ENCODE data around the gene ABCF2. TPM values are rescaled to one million over a fixed set of nuclear protein-coding genes. Genes with fewer than 3 reads are reported as not detected.

ABCF2 gene
- total RNA-seq, 1 experiment from 2014 or later = 47.9 TPM

GRCh38 chr7:151186640-151187408 lies 40.2 kb downstream of the ABCF2 start, which contains the start of gene ASB10:
Gene ASB10, minus strand, starts transcription at chr7:151187250. Its CDS starts 120 bp downstream, at chr7:151187130.
- no peak for DNase-seq (ENCODE audit: low read depth)
- in situ Hi-C loops (cut with HindIII; ENCODE audit: low pct_unique_long_range_greater_than_20kb, low sequenced_read_pairs) = no loop called here

- DNase-seq (ENCODE audit: low read depth) = no peak
- in situ Hi-C loops (cut with HindIII; ENCODE audit: low pct_unique_long_range_greater_than_20kb, low sequenced_read_pairs) = no loop called here
Observed at GRCh38 chr7:151185762-151186639, 41.0 kb downstream of the ABCF2 start.

DNA sequence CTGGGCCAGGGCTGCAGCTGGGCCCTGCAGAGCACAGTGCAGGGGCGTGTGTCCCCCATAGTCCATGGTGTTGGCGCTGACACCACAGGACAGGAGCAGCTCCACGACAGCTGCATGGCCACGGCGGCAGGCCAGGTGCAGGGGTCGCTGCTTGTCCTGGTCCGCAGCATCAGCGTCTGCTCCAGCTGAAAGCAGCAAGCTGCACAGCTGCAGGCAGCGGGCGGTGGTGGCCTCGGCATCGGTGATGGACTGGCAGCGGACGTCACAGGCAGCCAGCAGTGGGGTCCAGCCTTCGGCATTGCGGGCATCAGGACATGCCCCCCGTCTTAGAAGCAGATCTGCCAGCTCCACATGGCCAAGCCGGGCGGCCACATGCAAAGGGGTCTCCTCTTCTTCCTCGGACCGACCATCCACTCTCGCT lies 46.0 kb downstream of the ABCF2 start:
- no peak for DNase-seq (ENCODE audit: low read depth)
- in situ Hi-C loops (cut with HindIII; ENCODE audit: low pct_unique_long_range_greater_than_20kb, low sequenced_read_pairs) = no loop called here

DNA sequence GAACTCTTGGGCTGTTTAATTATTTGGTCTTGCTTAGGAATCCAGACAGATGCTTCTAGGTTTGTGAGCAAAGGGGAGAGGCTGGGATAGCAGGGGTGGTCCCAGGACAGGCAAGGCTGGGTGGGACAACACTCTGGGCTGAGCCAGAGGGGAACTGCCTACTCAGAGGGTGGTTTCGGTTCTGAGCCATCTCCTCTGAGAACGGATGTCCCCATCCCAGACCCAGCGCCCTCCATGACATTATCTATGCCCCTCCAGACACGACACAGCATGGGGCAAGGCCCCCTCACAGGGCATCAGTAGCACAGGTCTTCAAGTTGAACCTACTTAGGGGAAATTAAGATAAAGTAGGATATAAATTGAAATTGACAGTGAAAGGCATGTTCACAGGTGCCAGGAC lies 47.1 kb downstream of the ABCF2 start:
- in situ Hi-C loops (cut with HindIII; ENCODE audit: low pct_unique_long_range_greater_than_20kb, low sequenced_read_pairs) = no loop called here

GRCh38 chr7:151179287-151179860 lies 47.6 kb downstream of the ABCF2 start:
- no peak for DNase-seq (ENCODE audit: low read depth)
- in situ Hi-C loops (cut with HindIII; ENCODE audit: low pct_unique_long_range_greater_than_20kb, low sequenced_read_pairs) = no loop called here

More for the DNA sequence above, 47.1 kb downstream of the ABCF2 start:
- no peak for DNase-seq (ENCODE audit: low read depth)

DNA sequence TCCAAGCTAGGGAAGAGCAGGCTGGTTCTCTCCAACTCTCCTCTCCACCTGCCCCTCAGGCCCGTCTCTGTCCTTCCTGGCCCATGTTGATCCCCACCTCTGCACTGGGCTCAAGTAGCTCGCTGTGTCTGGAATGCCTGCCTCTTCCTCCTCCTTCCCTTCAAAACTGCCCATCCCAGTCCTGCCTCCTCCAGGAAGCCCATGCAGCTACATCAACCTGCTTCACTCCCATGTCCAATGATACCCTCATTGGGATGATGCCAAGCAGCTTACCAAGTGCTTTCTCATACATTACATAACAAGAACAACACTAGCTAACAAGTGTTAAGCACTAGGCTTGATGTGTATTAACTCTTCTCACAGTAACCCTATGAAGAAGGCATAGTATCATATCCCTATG lies 48.2 kb downstream of the ABCF2 start:
- no peak for DNase-seq (ENCODE audit: low read depth)
- in situ Hi-C loops (cut with HindIII; ENCODE audit: low pct_unique_long_range_greater_than_20kb, low sequenced_read_pairs) = no loop called here

DNA sequence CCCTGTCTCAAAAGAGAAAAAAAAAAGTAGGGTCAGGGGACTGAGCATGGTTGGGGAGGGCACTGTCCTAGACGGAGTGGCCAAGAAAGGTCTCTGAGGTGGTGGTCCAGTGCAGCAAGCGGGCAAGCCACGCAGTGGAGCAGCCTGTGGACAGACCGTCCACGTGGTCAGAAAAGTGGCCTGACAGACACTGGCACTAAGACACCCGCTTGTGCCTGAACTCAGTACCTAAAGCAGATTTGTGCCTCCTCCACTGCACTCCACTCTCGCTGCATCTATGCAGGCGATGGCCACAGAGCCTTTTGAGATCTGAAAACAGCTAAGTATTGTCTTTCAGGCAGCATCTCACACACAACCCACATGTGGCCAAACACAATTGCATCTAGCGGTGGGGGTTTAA lies 48.8 kb downstream of the ABCF2 start:
- in situ Hi-C loops (cut with HindIII; ENCODE audit: low pct_unique_long_range_greater_than_20kb, low sequenced_read_pairs) = no loop called here
- no peak for DNase-seq (ENCODE audit: low read depth)

DNA sequence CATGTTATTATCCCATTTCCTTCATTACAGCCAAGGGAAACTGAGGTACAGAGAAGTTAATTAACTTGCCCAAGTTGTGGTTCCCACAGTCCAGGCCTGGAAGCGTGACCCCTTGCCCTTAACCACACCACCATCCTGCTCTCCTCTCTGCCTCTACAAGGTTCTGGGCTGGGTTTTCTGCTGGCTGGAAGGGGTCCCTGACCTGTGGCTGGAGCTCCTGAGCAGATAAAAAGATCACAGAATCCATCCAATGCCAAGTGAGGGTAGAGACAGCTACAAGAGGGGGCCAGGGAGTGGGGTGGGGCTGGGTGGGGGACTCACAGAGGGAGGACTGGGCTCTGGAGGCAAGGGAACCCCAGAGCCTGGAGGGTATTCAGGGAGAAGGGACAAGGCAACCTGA lies 49.7 kb downstream of the ABCF2 start:
- in situ Hi-C loops (cut with HindIII; ENCODE audit: low pct_unique_long_range_greater_than_20kb, low sequenced_read_pairs) = no loop called here

GRCh38 chr7:151176401-151176800 lies 50.6 kb downstream of the ABCF2 start:
- no peak for DNase-seq (ENCODE audit: low read depth)
- in situ Hi-C loops (cut with HindIII; ENCODE audit: low pct_unique_long_range_greater_than_20kb, low sequenced_read_pairs) = no loop called here

More for the DNA sequence above, 49.7 kb downstream of the ABCF2 start:
- no peak for DNase-seq (ENCODE audit: low read depth)

GRCh38 chr7:151175793-151176311 lies 51.2 kb downstream of the ABCF2 start:
- in situ Hi-C loops (cut with HindIII; ENCODE audit: low pct_unique_long_range_greater_than_20kb, low sequenced_read_pairs) = no loop called here
- no peak for DNase-seq (ENCODE audit: low read depth)

DNA sequence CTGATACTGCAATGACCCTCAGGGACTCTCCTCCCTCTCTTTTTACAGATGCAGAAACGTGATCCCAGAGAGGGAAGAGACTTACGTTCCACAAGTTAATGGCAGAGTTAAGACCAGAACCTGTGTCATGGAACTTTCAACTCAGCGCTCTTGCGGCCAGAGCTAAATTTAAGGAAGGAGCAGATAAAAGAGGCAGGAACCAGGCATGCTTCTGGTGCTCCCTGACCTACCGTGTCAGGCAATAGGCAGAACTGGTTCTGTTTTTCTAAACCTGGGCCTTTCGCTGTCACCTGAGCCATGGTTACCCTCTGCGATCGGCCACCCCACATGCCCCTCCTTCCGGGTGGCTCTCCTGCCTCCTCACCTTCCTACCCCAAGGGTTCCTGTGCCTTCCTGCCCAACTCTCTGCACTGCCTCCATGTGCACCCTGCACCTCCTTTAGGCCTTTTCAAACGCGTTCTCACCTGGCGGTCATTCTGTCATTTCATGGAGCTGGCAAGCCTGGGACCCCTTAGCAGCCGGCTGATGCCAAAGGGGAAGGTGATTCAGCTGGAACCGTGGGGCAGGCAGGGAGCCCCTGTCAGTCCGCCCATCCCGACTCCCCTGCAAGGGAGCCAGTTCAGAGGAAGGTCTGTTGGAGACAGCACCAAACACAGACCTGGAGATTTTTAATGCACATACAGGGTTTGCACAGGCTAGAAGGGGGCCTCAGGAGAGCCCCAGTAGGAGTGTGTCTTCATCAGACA lies 51.8 kb downstream of the ABCF2 start:
- in situ Hi-C loops (cut with HindIII; ENCODE audit: low pct_unique_long_range_greater_than_20kb, low sequenced_read_pairs) = no loop called here
- no peak for DNase-seq (ENCODE audit: low read depth)

- in situ Hi-C loops (cut with HindIII; ENCODE audit: low pct_unique_long_range_greater_than_20kb, low sequenced_read_pairs) = no loop called here
- no peak for DNase-seq (ENCODE audit: low read depth)
Observed at GRCh38 chr7:151174246-151175046, 52.6 kb downstream of the ABCF2 start.

DNA sequence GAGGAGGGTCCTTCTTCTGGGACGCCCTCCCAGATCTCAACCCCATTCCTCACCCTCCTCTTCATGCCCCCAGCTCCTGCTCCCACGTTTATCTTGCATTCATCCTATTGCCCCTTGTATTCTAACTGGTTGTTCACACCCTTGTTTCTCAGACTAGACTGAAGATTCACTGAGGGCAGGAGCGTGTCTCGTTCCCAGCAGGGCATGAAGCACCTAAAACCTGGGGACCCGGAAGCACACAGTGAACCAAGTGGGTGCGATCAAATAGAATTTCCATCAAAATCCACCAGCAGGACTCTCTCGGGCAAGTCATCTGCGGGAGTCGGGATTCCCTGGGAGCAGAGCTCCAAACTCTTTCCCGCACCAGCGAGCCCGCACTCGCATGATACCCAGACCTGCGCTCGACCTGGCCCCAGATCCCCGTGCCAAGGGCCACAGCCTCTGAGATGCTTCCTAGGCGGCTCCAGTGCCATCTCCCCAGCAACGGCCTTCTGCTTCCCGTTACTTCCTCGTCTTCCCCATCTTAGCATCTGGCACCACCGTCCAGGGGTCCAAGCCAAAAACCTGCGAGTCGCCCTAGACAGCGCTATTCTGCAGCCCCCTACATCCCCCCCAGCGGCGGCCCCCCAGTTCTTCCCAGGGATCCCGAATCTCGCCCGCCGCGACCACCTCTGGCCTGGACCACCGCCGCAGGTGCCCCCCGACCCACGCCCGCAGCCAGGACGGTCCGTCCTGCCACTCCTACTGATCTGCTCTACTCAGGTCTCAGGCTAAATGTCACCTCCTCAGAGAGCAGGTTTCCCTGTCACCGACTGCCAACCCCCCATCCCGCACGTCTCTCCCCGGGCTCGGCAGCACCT lies 53.4 kb downstream of the ABCF2 start:
- in situ Hi-C loops (cut with HindIII; ENCODE audit: low pct_unique_long_range_greater_than_20kb, low sequenced_read_pairs) = no loop called here
- DNase-seq (ENCODE audit: low read depth) = no peak

DNA sequence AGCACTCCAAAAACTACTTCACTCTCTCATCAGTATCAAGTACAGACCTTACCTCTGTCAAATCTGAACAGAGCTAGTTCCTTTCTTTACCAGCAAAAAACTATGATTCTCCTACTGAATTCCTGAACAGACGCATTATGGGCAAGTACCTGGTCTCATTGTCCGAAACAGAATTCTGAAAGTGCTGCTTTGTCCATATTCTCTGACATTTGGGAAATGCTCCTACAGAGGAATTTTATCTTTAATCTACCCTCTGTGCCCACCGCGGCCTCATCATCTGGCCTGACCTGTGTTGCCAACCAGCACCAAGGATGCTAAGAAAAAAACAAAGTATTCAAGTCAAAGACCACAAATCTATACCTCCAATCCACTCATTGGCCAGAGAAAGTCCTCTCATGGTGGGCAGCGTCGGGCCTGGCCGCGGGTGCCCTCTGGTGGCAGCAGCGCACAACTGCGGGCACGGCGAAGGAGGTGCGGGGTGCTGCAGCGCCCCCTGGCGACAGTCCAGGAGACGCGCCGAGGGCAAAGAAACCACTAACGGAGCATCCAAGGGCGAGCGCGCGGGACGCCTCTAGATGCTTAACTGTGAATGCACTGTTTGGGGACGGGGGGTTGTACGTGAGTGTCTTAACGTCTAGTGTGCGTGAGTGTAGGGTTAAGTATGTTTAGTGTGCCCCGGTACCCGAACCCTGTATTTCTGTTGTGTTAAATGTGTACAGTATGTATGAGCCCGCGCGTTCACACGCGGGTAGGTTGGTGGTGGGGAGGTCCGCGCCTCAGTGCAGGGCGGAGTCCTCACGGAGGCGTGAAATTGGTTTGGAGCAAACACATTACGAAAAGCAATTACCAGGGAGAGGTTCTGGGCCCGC lies 54.5 kb downstream of the ABCF2 start:
- peak; percentile 61 for DNase-seq (ENCODE audit: low read depth)

DNA sequence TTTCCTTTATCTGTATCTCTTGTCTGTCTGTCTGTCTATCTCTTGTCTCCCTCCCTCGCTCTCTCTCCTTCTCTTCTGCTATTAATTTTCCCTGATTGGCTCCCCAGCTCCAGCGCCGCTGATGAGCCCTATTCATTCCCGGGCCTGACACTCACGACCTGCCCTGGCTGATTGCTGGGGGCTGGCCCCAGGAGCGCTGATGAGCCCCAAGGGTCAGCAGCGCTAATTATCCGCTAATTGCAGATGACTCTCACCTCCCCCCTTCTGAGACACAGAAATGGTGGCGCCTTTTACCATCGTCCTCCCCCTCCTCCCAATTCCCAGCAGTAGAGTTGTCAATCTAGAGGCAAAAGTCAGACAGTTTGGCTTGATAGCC lies 58.2 kb downstream of the ABCF2 start:
- in situ Hi-C loops (cut with HindIII; ENCODE audit: low pct_unique_long_range_greater_than_20kb, low sequenced_read_pairs) = no loop called here

More for the DNA sequence above, 54.5 kb downstream of the ABCF2 start:
- in situ Hi-C loops (cut with HindIII; ENCODE audit: low pct_unique_long_range_greater_than_20kb, low sequenced_read_pairs) = no loop called here

More for the DNA sequence above, 58.2 kb downstream of the ABCF2 start:
- no peak for DNase-seq (ENCODE audit: low read depth)

All from Caki2 (cell line).